Measurements from ENCODE around the gene AIP. TPM values are rescaled to one million over a fixed set of nuclear protein-coding genes. Genes with fewer than 3 reads are reported as not detected.

AIP gene
- total RNA-seq, 1 experiment from 2014 or later, result 171 TPM

DNA sequence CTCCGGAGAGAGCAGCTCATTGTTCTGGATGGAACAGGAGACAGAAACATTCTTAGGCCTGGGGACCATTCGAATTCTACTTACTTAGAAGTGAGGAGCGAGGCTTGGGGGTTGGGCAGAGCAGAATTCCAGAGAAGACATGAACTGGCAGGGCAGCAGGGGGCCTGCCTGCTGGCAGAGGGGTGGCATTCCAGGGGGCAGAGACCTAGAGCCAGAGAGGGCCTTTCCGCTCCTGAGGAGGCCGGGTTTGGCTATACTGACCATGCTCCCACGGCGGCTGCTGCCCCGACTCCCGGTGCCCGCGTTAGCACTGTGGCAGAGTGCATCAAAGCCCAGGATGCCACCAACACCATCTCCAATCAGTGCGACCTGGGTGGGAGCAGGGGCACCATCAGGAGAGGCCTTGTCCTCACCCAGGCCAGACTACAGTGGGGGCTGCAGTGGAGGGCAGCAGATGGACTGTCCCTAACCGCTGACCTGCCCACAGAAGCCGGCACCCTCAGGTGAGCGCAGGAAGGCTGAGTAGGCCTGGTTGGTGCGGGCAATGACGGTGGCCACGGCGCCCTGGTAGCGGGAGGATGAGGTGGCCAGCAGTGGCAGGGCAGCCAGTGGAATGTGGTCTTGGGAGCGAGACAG lies 14.9 kb downstream of the AIP start:
- no peaks in the 10 kb centered on the region; the same call in 1 of the 2 replicates for H3K36me3 ChIP-seq (ENCODE audit: low read depth, low read length)
- H4K20me1 ChIP-seq (ENCODE audit: low read length), result no peaks in the 10 kb centered on the region; the same call in 1 of the 2 replicates
- no peak overlapping the region for H2AFZ ChIP-seq (ENCODE audit: low read length)
- no peaks in the 10 kb centered on the region for H3F3A ChIP-seq (ENCODE audit: low read length, unreplicated experiment)
- H3K4me3 ChIP-seq (ENCODE audit: low read length), result no peak overlapping the region
- TF ChIP-seq EZH2 (IDR thresholded peaks at IDR 0.05; ENCODE audit: low read length, unreplicated experiment), result no peak
- H3K9me2 ChIP-seq (replicated peaks; ENCODE audit: low read length), result no peaks in the 10 kb centered on the region
- no peaks in the 10 kb centered on the region for H3K9me3 ChIP-seq (ENCODE audit: low read length)
- no peak overlapping the region for H3K4me2 ChIP-seq (ENCODE audit: low read length)
- no peaks in the 10 kb centered on the region for H3K27me3 ChIP-seq (ENCODE audit: low read length)
- no peak for ATAC-seq
- H3K4me1 ChIP-seq (ENCODE audit: insufficient read depth, low read length), result no peaks in the 10 kb centered on the region
- intact Hi-C loops (cut with micrococcal nuclease), result no loop called here
- ChIA-PET CTCF (no interaction called here), POLR2A (ENCODE audit: unreplicated experiment) (no interaction called here)
- DNase-seq, result no peak
- H3K9ac ChIP-seq (ENCODE audit: low read length), result no peak overlapping the region
- 0 out of 2 replicates have a peak, but pooled peaks cover 3% of the 10 kb centered on the region for H3K79me2 ChIP-seq (ENCODE audit: low read length)
- no TSS peak for BruUV-seq (replicated peaks)
- no peak overlapping the region for H3K27ac ChIP-seq (ENCODE audit: low read length)

GRCh38 chr11:67498544-67498972 lies 15.7 kb downstream of the AIP start:
- no peaks in the 10 kb centered on the region for H3K27me3 ChIP-seq (ENCODE audit: low read length)
- peaks cover 9% of the 10 kb centered on the region; the same call in 1 of the 2 replicates for H3K79me2 ChIP-seq (ENCODE audit: low read length)
- intact Hi-C loops (cut with micrococcal nuclease), result no loop called here
- DNase-seq, result no peak
- no peaks in the 10 kb centered on the region for H3K9me2 ChIP-seq (replicated peaks; ENCODE audit: low read length)
- no peak overlapping the region for H3K4me3 ChIP-seq (ENCODE audit: low read length)
- no peak for ATAC-seq
- H4K20me1 ChIP-seq (ENCODE audit: low read length), result no peaks in the 10 kb centered on the region; the same call in 1 of the 2 replicates
- POLR2A ChIA-PET (ENCODE audit: unreplicated experiment), result no interaction called here
- CTCF ChIA-PET, result no interaction called here
- no peaks in the 10 kb centered on the region for H3K9me3 ChIP-seq (ENCODE audit: low read length)
- TF ChIP-seq EZH2phosphoT487 (IDR thresholded peaks at IDR 0.05; ENCODE audit: borderline replicate concordance, low read length) (no peak), CTCF (conservative IDR thresholded peaks at IDR 0.05; ENCODE audit: low read depth, low read length) (no peak), EZH2 (IDR thresholded peaks at IDR 0.05; ENCODE audit: low read length, unreplicated experiment) (no peak)
- no peak overlapping the region for H3K27ac ChIP-seq (ENCODE audit: low read length)
- no peaks in the 10 kb centered on the region for H3F3A ChIP-seq (ENCODE audit: low read length, unreplicated experiment)
- H3K4me1 ChIP-seq (ENCODE audit: insufficient read depth, low read length), result peaks cover 1% of the 10 kb centered on the region; the same call in 1 of the 2 replicates
- H3K4me2 ChIP-seq (ENCODE audit: low read length), result no peak overlapping the region
- H3K9ac ChIP-seq (ENCODE audit: low read length), result no peak overlapping the region
- no peak overlapping the region for H2AFZ ChIP-seq (ENCODE audit: low read length)
- no peaks in the 10 kb centered on the region for H3K36me3 ChIP-seq (ENCODE audit: low read depth, low read length)
- BruUV-seq (replicated peaks), result no TSS peak

DNA sequence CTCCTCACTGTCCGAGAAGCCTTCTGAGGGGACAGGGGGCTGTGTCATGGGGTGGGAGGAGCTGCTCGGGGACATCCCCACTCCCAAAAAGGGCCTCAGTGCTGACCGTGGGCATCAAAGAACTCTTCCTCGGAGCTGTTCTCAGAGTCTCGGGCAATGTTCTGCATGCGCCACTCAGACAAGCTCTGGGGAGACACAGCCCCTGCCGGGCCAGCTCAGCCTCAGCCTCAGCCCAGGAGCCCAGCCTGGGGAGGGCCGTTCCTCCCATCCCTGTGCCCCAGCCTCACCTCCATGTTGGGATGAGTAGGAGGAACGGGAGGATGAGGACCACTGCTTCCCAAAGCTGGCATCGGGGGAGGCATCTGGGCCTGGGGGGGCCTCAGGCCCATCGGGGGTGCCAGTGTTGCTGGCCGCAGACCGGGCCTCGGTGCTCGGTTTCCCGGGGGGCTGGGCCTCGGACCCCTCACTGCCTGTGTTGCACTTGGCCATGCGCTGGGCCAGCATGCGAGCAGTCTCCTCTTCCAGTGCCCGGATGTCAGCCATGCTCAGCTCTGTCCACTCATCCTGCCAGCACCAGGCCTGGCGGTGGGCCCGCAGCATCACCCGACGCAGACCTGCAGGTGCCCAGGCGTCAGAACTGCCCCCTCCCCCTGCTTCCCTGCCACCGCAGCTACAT lies 17.1 kb downstream of the AIP start:
- Histone ChIP-seq H3K4me1 (ENCODE audit: insufficient read depth, low read length) (peaks cover 6% of the 10 kb centered on the region; the same call in 1 of the 2 replicates), H3K9me2 (replicated peaks; ENCODE audit: low read length) (no peaks in the 10 kb centered on the region), H3K9ac (ENCODE audit: low read length) (no peak overlapping the region), H3K4me3 (ENCODE audit: low read length) (no peak overlapping the region), H3K36me3 (ENCODE audit: low read depth, low read length) (no peaks in the 10 kb centered on the region), H2AFZ (ENCODE audit: low read length) (no peak overlapping the region), H3K27me3 (ENCODE audit: low read length) (no peaks in the 10 kb centered on the region), H3K27ac (ENCODE audit: low read length) (no peak overlapping the region), H4K20me1 (ENCODE audit: low read length) (peaks cover 4% of the 10 kb centered on the region; the same call in 1 of the 2 replicates), H3K79me2 (ENCODE audit: low read length) (peaks cover 18% of the 10 kb centered on the region), H3K4me2 (ENCODE audit: low read length) (no peak overlapping the region), H3K9me3 (ENCODE audit: low read length) (no peaks in the 10 kb centered on the region), H3F3A (ENCODE audit: low read length, unreplicated experiment) (no peaks in the 10 kb centered on the region)
- ChIA-PET CTCF (no interaction called here), POLR2A (ENCODE audit: unreplicated experiment) (no interaction called here)
- intact Hi-C loops (cut with micrococcal nuclease), result no loop called here
- DNase-seq, result no peak
- no TSS peak for BruUV-seq (replicated peaks)
- no peak for TF ChIP-seq CTCF (conservative IDR thresholded peaks at IDR 0.05; ENCODE audit: low read depth, low read length)
- no peak for TF ChIP-seq EZH2phosphoT487 (IDR thresholded peaks at IDR 0.05; ENCODE audit: borderline replicate concordance, low read length)
- TF ChIP-seq EZH2 (IDR thresholded peaks at IDR 0.05; ENCODE audit: low read length, unreplicated experiment), result no peak
- ATAC-seq, result no peak
